Smooth muscle cell (in vitro differentiated cells): ENCODE measurements around the gene SYNDIG1L. TPM values are rescaled to one million over a fixed set of nuclear protein-coding genes. Genes with fewer than 3 reads are reported as not detected.

Experiments used
- DNase-seq: peaks from one replicate; lab custom pipeline; 2025; ENCODE audit not compliant: unreplicated experiment; lab: John Stamatoyannopoulos, UW
- H2AFZ ChIP-seq: fragments of 200-600 bp; sonication (generic); 2 replicates; pipeline ENCODE4 v1.6.0; 2016; ENCODE audit warnings: antibody characterized with exemption, low read depth, mild to moderate bottlenecking
- H3F3A ChIP-seq: fragments of 200-600 bp; sonication (generic); 2 replicates; pipeline ENCODE4 v1.6.0; 2017; ENCODE audit warnings: antibody characterized with exemption, low read depth
- H3K27ac ChIP-seq: fragments of 200-600 bp; sonication (generic); 2 replicates; pipeline ENCODE4 v1.5.1; 2016; ENCODE audit warnings: low read depth, mild to moderate bottlenecking
- H3K27me3 ChIP-seq: fragments of 200-600 bp; sonication (generic); 2 replicates; pipeline ENCODE4 v1.6.1; 2016; ENCODE audit warnings: low read depth, mild to moderate bottlenecking
- H3K36me3 ChIP-seq: fragments of 200-600 bp; sonication (generic); 2 replicates; pipeline ENCODE4 v1.5.1; 2016; ENCODE audit warnings: low read depth
- H3K4me1 ChIP-seq: fragments of 200-600 bp; sonication (generic); 2 replicates; pipeline ENCODE4 v1.5.1; 2016; ENCODE audit warnings: low read depth
- H3K4me2 ChIP-seq: fragments of 200-600 bp; sonication (generic); 2 replicates; pipeline ENCODE4 v1.6.0; 2016; ENCODE audit warnings: mild to moderate bottlenecking
- H3K4me3 ChIP-seq: fragments of 200-600 bp; sonication (generic); 2 replicates; pipeline ENCODE4 v1.5.1; 2016; ENCODE audit warnings: mild to moderate bottlenecking
- H3K79me2 ChIP-seq: fragments of 200-600 bp; sonication (generic); 2 replicates; pipeline ENCODE4 v1.6.0; 2016; ENCODE audit warnings: low read depth, mild to moderate bottlenecking
- H3K9ac ChIP-seq: fragments of 200-600 bp; sonication (generic); 2 replicates; pipeline ENCODE4 v1.6.0; 2016; ENCODE audit warnings: low read depth
- H3K9me3 ChIP-seq: fragments of 200-600 bp; sonication (generic); replicated peaks from 2 replicates; pipeline ENCODE4 v1.5.1; 2016; ENCODE audit warnings: low read depth
- H4K20me1 ChIP-seq: fragments of 200-600 bp; sonication (generic); 2 replicates; pipeline ENCODE4 v1.6.0; 2016; ENCODE audit warnings: low read depth
- WGBS: methylation state at CpG from one replicate; pipeline ENCODE4 v1.1.7; 2016; ENCODE audit warnings: low lambda C conversion rate; 5-methylcytosine and 5-hydroxymethylcytosine counted together
- polyA plus RNA-seq: library from polyadenylated mRNA; unstranded; fragments of >200 nt; fragmentation: Nextera tagmentation; extraction: Ambion mirVana; gene quantifications from 2 replicates; pipeline ENCODE4 v1.2.1, GENCODE V29; 2016
- total RNA-seq: library from RNA; depleted of rRNA; stranded (reverse); fragments of >200 nt; gene quantifications from 2 replicates; pipeline ENCODE4 v1.2.3, GENCODE V29; 2014
- TF ChIP-seq, protein P1 (sequence below): fragments of 200-600 bp; sonication (generic); IDR thresholded peaks from 2 replicates; pipeline ENCODE4 v1.5.1; 2017; ENCODE audit warnings: borderline replicate concordance, mild to moderate bottlenecking, antibody characterized with exemption; ENCODE audit not compliant: insufficient read depth, poor library complexity, severe bottlenecking

Gene SYNDIG1L
- total and polyA plus RNA-seq, 2 experiments from 2014 or later, result not detected

DNA sequence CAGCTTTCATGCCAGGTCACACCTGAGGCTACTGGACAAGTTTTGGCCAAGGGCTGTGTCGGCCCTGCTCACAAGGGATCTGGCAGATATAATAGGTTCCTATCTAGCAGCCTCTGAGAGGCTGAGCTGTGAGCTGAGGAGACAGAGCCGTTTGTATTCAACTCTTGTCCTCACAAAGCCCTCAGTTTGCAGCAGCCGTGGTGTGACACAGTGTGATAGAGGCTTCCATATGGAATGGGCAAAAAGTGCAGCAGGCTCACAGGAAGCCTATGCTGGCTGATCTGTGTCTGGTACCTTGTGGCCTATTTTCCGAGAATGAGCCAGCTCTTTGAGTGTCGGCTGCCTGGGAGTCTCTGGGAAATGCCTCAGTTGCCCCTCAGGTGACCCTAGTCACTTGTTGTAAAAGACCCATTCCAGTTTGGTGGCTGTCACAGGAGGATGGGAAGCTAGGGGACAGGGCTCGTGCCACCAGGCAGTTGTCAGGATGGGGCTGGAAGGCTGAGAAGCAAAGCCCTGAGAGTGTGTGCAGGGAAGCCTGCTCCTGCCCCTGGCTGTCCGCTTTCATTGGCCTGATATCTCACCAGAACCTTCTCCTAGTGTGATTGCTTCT is 61.6 kb downstream of the SYNDIG1L start:
- Histone ChIP-seq H3K27ac (no peak overlapping the region), H4K20me1 (no peaks in the 10 kb centered on the region), H3K36me3 (no peaks in the 10 kb centered on the region), H3K4me1 (no peaks in the 10 kb centered on the region), H3F3A (no peaks in the 10 kb centered on the region), H2AFZ (no peak overlapping the region), H3K9ac (no peak overlapping the region), H3K4me3 (no peak overlapping the region), H3K9me3 (no peaks in the 10 kb centered on the region), H3K79me2 (no peaks in the 10 kb centered on the region), H3K27me3 (peaks cover 14% of the 10 kb centered on the region), H3K4me2 (no peak overlapping the region)
- no peak for DNase-seq
- 88% methylated on average over 7 of the region's 7 CpGs for WGBS
- TF ChIP-seq, protein P1, sequence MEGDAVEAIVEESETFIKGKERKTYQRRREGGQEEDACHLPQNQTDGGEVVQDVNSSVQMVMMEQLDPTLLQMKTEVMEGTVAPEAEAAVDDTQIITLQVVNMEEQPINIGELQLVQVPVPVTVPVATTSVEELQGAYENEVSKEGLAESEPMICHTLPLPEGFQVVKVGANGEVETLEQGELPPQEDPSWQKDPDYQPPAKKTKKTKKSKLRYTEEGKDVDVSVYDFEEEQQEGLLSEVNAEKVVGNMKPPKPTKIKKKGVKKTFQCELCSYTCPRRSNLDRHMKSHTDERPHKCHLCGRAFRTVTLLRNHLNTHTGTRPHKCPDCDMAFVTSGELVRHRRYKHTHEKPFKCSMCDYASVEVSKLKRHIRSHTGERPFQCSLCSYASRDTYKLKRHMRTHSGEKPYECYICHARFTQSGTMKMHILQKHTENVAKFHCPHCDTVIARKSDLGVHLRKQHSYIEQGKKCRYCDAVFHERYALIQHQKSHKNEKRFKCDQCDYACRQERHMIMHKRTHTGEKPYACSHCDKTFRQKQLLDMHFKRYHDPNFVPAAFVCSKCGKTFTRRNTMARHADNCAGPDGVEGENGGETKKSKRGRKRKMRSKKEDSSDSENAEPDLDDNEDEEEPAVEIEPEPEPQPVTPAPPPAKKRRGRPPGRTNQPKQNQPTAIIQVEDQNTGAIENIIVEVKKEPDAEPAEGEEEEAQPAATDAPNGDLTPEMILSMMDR, result no peak

DNA sequence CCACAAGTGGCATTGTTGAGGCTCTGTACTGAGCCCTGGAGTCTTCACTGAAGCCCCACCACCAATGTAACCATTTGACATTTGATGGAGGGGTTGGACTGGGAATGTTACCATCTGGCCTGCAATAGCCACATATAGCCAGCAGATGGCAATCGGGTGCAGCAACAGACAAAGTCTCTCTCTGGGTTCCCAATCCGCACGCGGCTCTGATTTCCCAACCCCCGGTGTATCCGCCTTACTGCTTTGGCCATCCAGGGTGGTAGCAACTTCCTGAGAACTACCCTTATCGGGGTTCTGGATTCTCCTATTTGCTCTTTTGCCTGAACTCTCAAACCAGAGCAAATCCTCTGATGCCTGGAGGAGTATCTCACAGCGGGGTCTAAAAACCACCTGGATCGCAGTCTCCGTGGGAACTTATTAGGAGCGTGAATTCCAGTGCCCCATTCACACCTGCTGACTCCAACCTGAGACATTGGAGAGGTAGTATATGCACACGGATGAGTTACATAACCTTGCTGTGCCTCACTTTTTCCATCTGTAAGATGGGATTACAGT is 63.6 kb downstream of the SYNDIG1L start:
- DNase-seq, result peak; percentile 31
- WGBS, result 27% methylated on average over 12 of the region's 12 CpGs

DNA sequence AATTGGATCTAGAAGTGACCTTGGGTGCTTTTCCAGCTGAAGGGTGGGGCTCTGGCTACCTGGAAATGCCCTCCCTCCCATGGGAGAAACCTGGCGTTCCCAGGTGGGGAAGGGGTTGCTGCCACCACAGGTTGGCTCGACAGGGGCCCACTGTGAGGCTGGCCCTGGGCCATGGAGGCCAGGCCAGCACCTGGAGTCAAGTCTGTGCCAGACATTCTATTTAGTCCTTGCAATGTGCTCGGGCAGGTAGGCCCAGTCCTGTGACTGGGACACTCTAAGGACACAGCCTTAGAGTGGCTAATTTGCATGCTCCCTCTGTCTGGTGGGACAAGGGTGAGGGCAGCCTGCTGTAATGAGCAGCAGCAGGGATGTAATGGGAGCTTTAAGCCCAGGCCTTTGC is 65.8 kb downstream of the SYNDIG1L start:
- no peaks in the 10 kb centered on the region for H3K79me2 ChIP-seq
- H3K4me1 ChIP-seq, result no peaks in the 10 kb centered on the region
- H3K27me3 ChIP-seq, result peaks cover 11% of the 10 kb centered on the region
- H3K4me3 ChIP-seq, result no peak overlapping the region
- H3K9ac ChIP-seq, result no peak overlapping the region
- H3K27ac ChIP-seq, result no peak overlapping the region
- DNase-seq, result no peak
- TF ChIP-seq, protein P1, result no peak
- WGBS, result 80% methylated on average over 3 of the region's 3 CpGs
- no peak overlapping the region for H3K4me2 ChIP-seq
- no peaks in the 10 kb centered on the region for H3K36me3 ChIP-seq
- no peak overlapping the region for H2AFZ ChIP-seq
- no peaks in the 10 kb centered on the region for H3F3A ChIP-seq
- H3K9me3 ChIP-seq, result no peaks in the 10 kb centered on the region
- no peaks in the 10 kb centered on the region for H4K20me1 ChIP-seq

More for the DNA sequence above, 63.6 kb downstream of the SYNDIG1L start:
- H3K4me2 ChIP-seq, result peak overlapping the region; percentile 50
- H3K27ac ChIP-seq, result no peak overlapping the region
- H3K27me3 ChIP-seq, result peaks cover 14% of the 10 kb centered on the region
- H3K4me3 ChIP-seq, result no peak overlapping the region
- no peaks in the 10 kb centered on the region for H3K36me3 ChIP-seq
- no peaks in the 10 kb centered on the region for H3K9me3 ChIP-seq
- H3K9ac ChIP-seq, result no peak overlapping the region
- no peaks in the 10 kb centered on the region for H3K4me1 ChIP-seq
- no peaks in the 10 kb centered on the region for H3K79me2 ChIP-seq
- TF ChIP-seq, protein P1, result peak; percentile 94
- no peaks in the 10 kb centered on the region for H4K20me1 ChIP-seq
- no peak overlapping the region for H2AFZ ChIP-seq
- no peaks in the 10 kb centered on the region for H3F3A ChIP-seq

DNA sequence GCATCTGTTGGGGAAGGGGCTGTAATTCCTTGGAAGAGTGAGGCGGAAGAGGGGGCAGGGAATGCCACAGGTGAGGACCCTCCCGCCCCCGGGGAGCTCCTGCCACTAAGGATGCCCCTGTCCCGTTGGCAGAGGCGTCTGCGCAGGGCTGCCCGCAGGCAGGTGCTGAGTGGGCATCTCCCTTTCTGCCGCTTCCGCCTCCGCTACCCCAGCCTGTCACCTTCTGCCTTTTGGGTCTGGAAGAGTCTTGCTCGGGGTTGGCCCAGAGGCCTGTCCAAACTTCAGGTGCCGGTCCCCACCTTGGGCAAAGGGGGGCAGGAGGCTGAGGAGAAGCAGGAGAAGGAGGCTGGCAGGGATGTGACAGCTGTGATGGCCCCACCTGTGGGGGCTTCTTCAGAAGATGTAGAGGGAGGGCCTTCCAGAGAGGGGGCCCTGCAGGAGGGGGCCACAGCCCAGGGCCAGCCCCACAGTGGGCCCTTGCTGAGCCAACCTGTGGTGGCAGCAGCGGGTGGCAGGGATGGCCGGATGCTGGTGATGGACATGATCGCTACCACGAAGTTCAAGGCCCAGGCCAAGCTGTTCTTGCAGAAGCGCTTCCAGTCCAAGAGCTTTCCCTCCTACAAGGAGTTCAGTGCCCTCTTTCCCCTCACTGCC is 67.7 kb downstream of the SYNDIG1L start:
- 92% methylated on average over 17 of the region's 17 CpGs for WGBS
- Histone ChIP-seq H3K9me3 (no peaks in the 10 kb centered on the region), H3K4me1 (no peaks in the 10 kb centered on the region), H3K79me2 (no peaks in the 10 kb centered on the region), H3K27ac (no peak overlapping the region), H3K4me3 (no peak overlapping the region), H3K27me3 (peaks cover 4% of the 10 kb centered on the region), H2AFZ (no peak overlapping the region), H4K20me1 (no peaks in the 10 kb centered on the region), H3K36me3 (no peaks in the 10 kb centered on the region), H3K4me2 (no peak overlapping the region), H3F3A (no peaks in the 10 kb centered on the region), H3K9ac (no peak overlapping the region)
- TF ChIP-seq, protein P1, result no peak
- DNase-seq, result no peak
